HepG2 (cell line): ENCODE data around the gene PTPRM. TPM values are rescaled to one million over a fixed set of nuclear protein-coding genes. Genes with fewer than 3 reads are reported as not detected.

Experiments
- ATAC-seq: fragments of 200-7000 bp; cut with Tn5 transposase; 3 replicates; pipeline ENCODE4 v1.9.1; 2020; ENCODE audit warnings: mild to moderate bottlenecking, moderate library complexity
- BruUV-seq: library from RNA; stranded (reverse); fragments of 400-500 nt; replicated peaks from 2 replicates; lab custom pipeline; 2021; lab: Mats Ljungman, UMichigan
- CTCF ChIA-PET: fragments of 300-600 bp; formaldehyde crosslinking; extraction: SDS; loops from one replicate; lab custom pipeline; 2021; ENCODE audit warnings: low total read pairs, inconsistent platforms, low intra/inter-chr PET ratio; lab: Yijun Ruan, JAX
- POLR2A ChIA-PET: fragments of 350-600 bp; sonication (Branson Sonifier 250); formaldehyde crosslinking; loops from one replicate; lab custom pipeline; 2020; ENCODE audit warnings: antibody characterized with exemption, inconsistent platforms; lab: Yijun Ruan, JAX
- DNase-seq: peaks from one replicate; pipeline ENCODE4 v3.0.0-alpha.2; 2015; ENCODE audit warnings: low spot score
- FAIRE-seq: peaks from 3 replicates; lab custom pipeline; 2011; peaks lifted over from hg19 to GRCh38; lab: Jason Lieb, UNC
- H2AFZ ChIP-seq: one replicate; pipeline ENCODE4 v1.6.1; 2011; ENCODE audit warnings: low read length, inconsistent platforms
- H3K27ac ChIP-seq: fragments of 300-600 bp; 3 replicates; pipeline ENCODE4 v1.8.0; 2011; ENCODE audit warnings: mixed run types, mild to moderate bottlenecking, mixed read lengths, low read length, inconsistent platforms; ENCODE audit not compliant: insufficient read depth; ENCODE audit errors: extremely low read length
- H3K27me3 ChIP-seq, 2 experiments: fragments of 200-600 bp in 1 of 2; 2 replicates in 1 of 2; 3 replicates in 1 of 2; pipeline versions ENCODE4 v1.6.0 to v1.8.0; 2011; ENCODE audit warnings: low read length in 2 of 2, mild to moderate bottlenecking in 2 of 2, moderate library complexity in 2 of 2, inconsistent platforms in 1 of 2; ENCODE audit not compliant: insufficient read depth in 2 of 2, control insufficient read depth in 1 of 2
- H3K36me3 ChIP-seq, 2 experiments: fragments of 200-600 bp in 1 of 2; replicated peaks in 1 of 2; 2 replicates in 1 of 2; 3 replicates in 1 of 2; pipeline versions ENCODE4 v1.5.1 to v1.8.0; 2011; ENCODE audit warnings: low read length in 2 of 2, inconsistent platforms in 1 of 2; ENCODE audit not compliant: insufficient read depth in 2 of 2, control insufficient read depth in 1 of 2
- H3K4me1 ChIP-seq: 2 replicates; pipeline ENCODE4 v1.5.1; 2012; ENCODE audit warnings: low read length, inconsistent platforms; ENCODE audit not compliant: insufficient read depth
- H3K4me2 ChIP-seq: 2 replicates; pipeline ENCODE4 v1.6.0; 2011; ENCODE audit warnings: low read depth, low read length, inconsistent platforms
- H3K4me3 ChIP-seq, 3 experiments: fragments of 200-600 bp in 1 of 3; sonication (generic), shearing (Covaris generic) in 1 of 3; replicated peaks in 1 of 3; 2 replicates each; pipeline ENCODE4 v1.5.1; 2011 to 2016; ENCODE audit warnings: low read length in 3 of 3, inconsistent platforms in 2 of 3, low read depth in 2 of 3, mild to moderate bottlenecking in 2 of 3, control low read depth in 1 of 3, mixed read lengths in 1 of 3; ENCODE audit not compliant: insufficient read depth in 1 of 3
- H3K79me2 ChIP-seq: one replicate; pipeline ENCODE4 v1.6.1; 2011; ENCODE audit warnings: low read length, inconsistent platforms; ENCODE audit not compliant: insufficient read depth
- H3K9ac ChIP-seq: 2 replicates; pipeline ENCODE4 v1.6.0; 2011; ENCODE audit warnings: mild to moderate bottlenecking, low read depth, low read length, inconsistent platforms; ENCODE audit not compliant: insufficient read depth
- H3K9me3 ChIP-seq: 2 replicates; pipeline ENCODE4 v1.5.1; 2012; ENCODE audit warnings: mild to moderate bottlenecking, low read length
- H4K20me1 ChIP-seq: 2 replicates; pipeline ENCODE4 v1.6.0; 2011; ENCODE audit warnings: inconsistent platforms, mild to moderate bottlenecking, low read length, moderate library complexity; ENCODE audit not compliant: insufficient read depth
- CAMTA2 ChIP-seq: sonication (generic); formaldehyde crosslinking; IDR thresholded peaks from 2 replicates; pipeline ENCODE4 v1.4.0; 2020; ENCODE audit warnings: mild to moderate bottlenecking, missing genetic modification reagents, borderline replicate concordance
- CHCHD3 ChIP-seq: sonication (generic); formaldehyde crosslinking; IDR thresholded peaks from 2 replicates; pipeline ENCODE4 v1.8.0; 2022; ENCODE audit warnings: mild to moderate bottlenecking, missing genetic modification reagents, moderate library complexity
- HINFP ChIP-seq: sonication (generic); formaldehyde crosslinking; IDR thresholded peaks from 2 replicates; pipeline ENCODE4 v1.4.0; 2020; ENCODE audit warnings: low read depth, mild to moderate bottlenecking, missing genetic modification reagents
- KDM6A ChIP-seq: IDR thresholded peaks from 2 replicates; pipeline ENCODE4 v1.6.1; 2016; ENCODE audit warnings: low read depth
- MBD4 ChIP-seq: IDR thresholded peaks from 2 replicates; pipeline ENCODE4 v1.6.1; 2012; ENCODE audit warnings: low read length, inconsistent platforms, borderline replicate concordance
- MZF1 ChIP-seq: sonication (generic); formaldehyde crosslinking; IDR thresholded peaks from 2 replicates; pipeline ENCODE4 v1.8.1; 2023; ENCODE audit warnings: mild to moderate bottlenecking, missing genetic modification reagents, borderline replicate concordance
- ONECUT2 ChIP-seq: sonication (generic); formaldehyde crosslinking; IDR thresholded peaks from 2 replicates; pipeline ENCODE4 v1.4.0; 2020; ENCODE audit warnings: missing genetic modification reagents
- PATZ1 ChIP-seq: sonication (generic); formaldehyde crosslinking; IDR thresholded peaks from 2 replicates; pipeline ENCODE4 v1.4.0; 2020; ENCODE audit warnings: missing genetic modification reagents
- SP5 ChIP-seq: IDR thresholded peaks from 2 replicates; pipeline ENCODE4 v1.6.1; 2016; ENCODE audit warnings: low read depth, borderline replicate concordance
- THYN1 ChIP-seq: sonication (generic); formaldehyde crosslinking; IDR thresholded peaks from 2 replicates; pipeline ENCODE4 v1.8.1; 2023; ENCODE audit warnings: low read depth, mild to moderate bottlenecking, moderate library complexity, missing genetic modification reagents, borderline replicate concordance
- ZNF280B ChIP-seq: sonication (generic); formaldehyde crosslinking; IDR thresholded peaks from 2 replicates; pipeline ENCODE4 v1.5.0; 2020; ENCODE audit warnings: missing genetic modification reagents, mild to moderate bottlenecking, borderline replicate concordance
- ZNF512B ChIP-seq: sonication (generic); formaldehyde crosslinking; IDR thresholded peaks from 2 replicates; pipeline ENCODE4 v1.5.1; 2020; ENCODE audit warnings: missing genetic modification reagents, mild to moderate bottlenecking, borderline replicate concordance
- ZNF562 ChIP-seq: sonication (generic); formaldehyde crosslinking; IDR thresholded peaks from 2 replicates; pipeline ENCODE4 v1.8.0; 2022; ENCODE audit warnings: missing genetic modification reagents, borderline replicate concordance
- ZNF616 ChIP-seq: sonication (generic); formaldehyde crosslinking; IDR thresholded peaks from 2 replicates; pipeline ENCODE4 v1.5.0; 2020; ENCODE audit warnings: low read depth, mild to moderate bottlenecking, missing genetic modification reagents
- ZNF761 ChIP-seq: sonication (generic); formaldehyde crosslinking; conservative IDR thresholded peaks from 2 replicates; pipeline ENCODE4 v1.4.0; 2020; ENCODE audit warnings: mild to moderate bottlenecking, missing genetic modification reagents
- ZNF883 ChIP-seq: sonication (generic); formaldehyde crosslinking; IDR thresholded peaks from 2 replicates; pipeline ENCODE4 v1.5.1; 2020; ENCODE audit warnings: mild to moderate bottlenecking, missing genetic modification reagents; ENCODE audit errors: not compliant biosample characterization
- WGBS: methylation state at CpG from one replicate; pipeline ENCODE4 v1.1.6; 2017; ENCODE audit warnings: low lambda C conversion rate; 5-methylcytosine and 5-hydroxymethylcytosine counted together
- in situ Hi-C: cut with HindIII; loops from 2 replicates; pipeline ENCODE4 v1.10.0; 2017; ENCODE audit warnings: low pct_unique_long_range_greater_than_20kb; ENCODE audit not compliant: extremely low pct_ligation_motif_present
- intact Hi-C: fragments of 100-400 bp; cut with micrococcal nuclease; formaldehyde crosslinking; loops from one replicate; pipeline ENCODE4 v1.10.0; 2022; ENCODE audit not compliant: unreplicated experiment
- polyA plus RNA-seq, 8 experiments: library from polyadenylated mRNA; depleted of rRNA in 3 of 8; stranded (reverse) in 7 of 8; unstranded in 1 of 8; fragments of >200 nt; fragmentation: Illumina TruSeq in 4 of 8; extraction: Trizol in 4 of 8; gene quantifications; 2 replicates each; pipeline versions ENCODE4 v1.2.1 to v1.2.3, GENCODE V29; 2011 to 2016; ENCODE audit warnings: low read depth in 4 of 8, missing spikeins in 1 of 8, mixed read lengths in 1 of 8; ENCODE audit not compliant: insufficient read depth in 1 of 8
- total RNA-seq, 5 experiments: library from RNA; depleted of rRNA; stranded (reverse); fragments of >200 nt; fragmentation: Illumina TruSeq; extraction: Trizol; gene quantifications; 2 replicates each; pipeline ENCODE4 v1.2.3, GENCODE V29; 2016; ENCODE audit warnings: low read depth in 1 of 5

Gene PTPRM
- total and polyA plus RNA-seq, 2 of the 13 experiments (the other 11 are each of a cell fraction or from before 2014, with no cell fraction given), result 12.6 to 108 TPM

- no peak for TF ChIP-seq ZNF512B (CRISPR knock-in tag)
- no peak for TF ChIP-seq CAMTA2 (CRISPR knock-in tag)
- TF ChIP-seq ZNF616 (CRISPR knock-in tag), result no peak
- no peak for TF ChIP-seq MZF1 (CRISPR knock-in tag)
- no peak for TF ChIP-seq ZNF883 (CRISPR knock-in tag)
- TF ChIP-seq ZNF280B (CRISPR knock-in tag), result no peak
- TF ChIP-seq, all 625 proteins: peak for 0
Observed at GRCh38 chr18:8260319-8260718, 693.2 kb downstream of the PTPRM start (continued).

- no peaks in the 10 kb centered on the region for H4K20me1 ChIP-seq
- DNase-seq (no peak), FAIRE-seq (no peak), ATAC-seq (no peak)
- 88% methylated on average over 2 of the region's 9 CpGs for WGBS
- H3K9ac ChIP-seq, result no peak overlapping the region
- H3K9me3 ChIP-seq, result no peaks in the 10 kb centered on the region
- no peak overlapping the region for H2AFZ ChIP-seq
- no peaks in the 10 kb centered on the region for H3K79me2 ChIP-seq
- intact Hi-C loops (no loop called here), in situ Hi-C loops (no loop called here)
- H3K27me3 ChIP-seq, result no peaks in the 10 kb centered on the region
- no peak overlapping the region for H3K4me2 ChIP-seq
- H3K27ac ChIP-seq, result no peak overlapping the region
- H3K4me1 ChIP-seq, result no peaks in the 10 kb centered on the region
- CTCF ChIA-PET, result no interaction called here
- POLR2A ChIA-PET, result no interaction called here
- BruUV-seq, result no TSS peak
- no peak overlapping the region for H3K4me3 ChIP-seq
- no peaks in the 10 kb centered on the region; a peak in 1 of 5 replicates for H3K36me3 ChIP-seq
- no peak for TF ChIP-seq KDM6A
- no peak for TF ChIP-seq THYN1
- no peak for TF ChIP-seq CHCHD3
- TF ChIP-seq PATZ1 (CRISPR knock-in tag), result no peak
- no peak for TF ChIP-seq ONECUT2 (CRISPR knock-in tag)
- TF ChIP-seq SP5 (CRISPR knock-in tag), result no peak
- TF ChIP-seq ZNF761 (CRISPR knock-in tag), result no peak
- no peak for TF ChIP-seq HINFP (CRISPR knock-in tag)
- TF ChIP-seq MBD4, result no peak
- TF ChIP-seq ZNF562 (CRISPR knock-in tag), result no peak
Observed at GRCh38 chr18:8260827-8261226, 693.7 kb downstream of the PTPRM start.
